ENCODE results near the gene OVCH2. TPM values are rescaled to one million over a fixed set of nuclear protein-coding genes. Genes with fewer than 3 reads are reported as not detected.
"Not testable (repeated sequence)": the region's sequence is repeated elsewhere in the genome, so short reads cannot be mapped to it uniquely, and the experiment has no call there.

Gene OVCH2
- total RNA-seq, 1 donor from 2014 or later, result not detected

GRCh38 chr11:7671347-7672215 lies 34.7 kb downstream of the OVCH2 start:
- no peak for DNase-seq (ENCODE audit: low spot score)

GRCh38 chr11:7670641-7671040 lies 35.6 kb downstream of the OVCH2 start:
- DNase-seq (ENCODE audit: low spot score), result no peak

GRCh38 chr11:7668911-7669310 lies 37.4 kb downstream of the OVCH2 start:
- DNase-seq (ENCODE audit: low spot score), result no peak

GRCh38 chr11:7668464-7668863 lies 37.8 kb downstream of the OVCH2 start:
- DNase-seq (ENCODE audit: low spot score), result no peak

GRCh38 chr11:7667460-7667859 lies 38.8 kb downstream of the OVCH2 start:
- DNase-seq (ENCODE audit: low spot score), result no peak

- no peak for DNase-seq (ENCODE audit: low spot score)
Observed at GRCh38 chr11:7666292-7666866, 39.9 kb downstream of the OVCH2 start.

- no peak for DNase-seq (ENCODE audit: low spot score)
Observed at GRCh38 chr11:7665473-7666291, 40.6 kb downstream of the OVCH2 start.

- no peak for DNase-seq (ENCODE audit: low spot score)
Observed at GRCh38 chr11:7664867-7665266, 41.4 kb downstream of the OVCH2 start.

- not testable (repeated sequence) for DNase-seq (ENCODE audit: low spot score)
Observed at GRCh38 chr11:7663531-7663930, 42.7 kb downstream of the OVCH2 start.

- DNase-seq (ENCODE audit: low spot score), result no peak
Observed at GRCh38 chr11:7657306-7658025, 48.8 kb downstream of the OVCH2 start.

- no peak for DNase-seq (ENCODE audit: low spot score)
Observed at GRCh38 chr11:7656704-7657103, 49.6 kb downstream of the OVCH2 start.

GRCh38 chr11:7655253-7656217 lies 50.7 kb downstream of the OVCH2 start:
- no peak for DNase-seq (ENCODE audit: low spot score)

- no peak for DNase-seq (ENCODE audit: low spot score)
Observed at GRCh38 chr11:7654195-7654705, 52.0 kb downstream of the OVCH2 start.

- no peak for DNase-seq (ENCODE audit: low spot score)
Observed at GRCh38 chr11:7651700-7652099, 54.6 kb downstream of the OVCH2 start.

GRCh38 chr11:7651140-7651551 lies 55.1 kb downstream of the OVCH2 start:
- DNase-seq (ENCODE audit: low spot score), result no peak

- no peak for DNase-seq (ENCODE audit: low spot score)
Observed at GRCh38 chr11:7648264-7648663, 58.0 kb downstream of the OVCH2 start.

GRCh38 chr11:7646866-7647265 lies 59.4 kb downstream of the OVCH2 start:
- no peak for DNase-seq (ENCODE audit: low spot score)

- DNase-seq (ENCODE audit: low spot score), result no peak
Observed at GRCh38 chr11:7645206-7645605, 61.1 kb downstream of the OVCH2 start.

- DNase-seq (ENCODE audit: low spot score), result no peak
Observed at GRCh38 chr11:7643314-7643713, 63.0 kb downstream of the OVCH2 start.

- no peak for DNase-seq (ENCODE audit: low spot score)
Observed at GRCh38 chr11:7642747-7643146, 63.5 kb downstream of the OVCH2 start.

Data from mesenteric fat pad (tissue), 1 donor.